ENCODE results near the gene L3HYPDH.
"Not testable (repeated sequence)": the region's sequence is repeated elsewhere in the genome, so short reads cannot be mapped to it uniquely, and the experiment has no call there.

The L3HYPDH gene

DNA sequence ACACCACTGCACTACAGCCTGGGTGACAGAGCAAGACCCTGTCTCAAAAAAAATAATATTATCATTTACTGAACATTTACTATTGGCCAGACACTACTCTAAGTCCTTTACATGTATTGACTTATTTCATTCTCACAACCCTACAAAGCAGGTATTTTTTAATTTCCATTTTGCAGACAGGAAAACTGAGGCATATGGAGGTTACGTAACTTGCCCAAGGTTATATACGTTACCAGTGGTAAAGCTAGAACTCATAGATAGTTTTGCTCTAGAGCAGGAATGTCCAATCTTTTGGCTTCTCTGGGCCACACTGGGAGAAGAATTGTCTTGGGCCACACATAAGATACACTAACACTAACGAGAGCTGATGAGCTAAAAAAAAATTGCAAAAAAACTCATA lies 5.7 kb downstream of the L3HYPDH start:
- no peak for DNase-seq (ENCODE audit: low spot score)

DNA sequence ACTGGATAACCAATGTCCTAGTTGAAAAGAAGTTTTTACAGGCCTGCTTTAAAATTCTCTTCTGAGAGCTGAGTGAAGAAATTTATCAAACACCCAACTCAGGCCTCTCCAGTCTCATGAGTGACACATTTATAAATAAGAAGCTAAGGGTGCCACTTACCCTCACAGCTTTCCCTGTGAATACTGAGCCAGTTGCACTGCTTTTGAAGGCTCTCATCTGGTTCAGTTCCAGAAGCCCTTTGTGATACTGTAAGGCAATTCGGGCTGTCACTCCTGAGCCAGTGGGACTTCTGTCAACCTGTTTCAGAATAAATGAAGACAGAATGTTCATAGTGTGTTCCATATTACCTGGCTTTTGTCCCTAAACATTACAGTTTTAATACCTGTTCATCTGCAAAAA lies 8.5 kb downstream of the L3HYPDH start:
- no peak for DNase-seq (ENCODE audit: low spot score)

DNA sequence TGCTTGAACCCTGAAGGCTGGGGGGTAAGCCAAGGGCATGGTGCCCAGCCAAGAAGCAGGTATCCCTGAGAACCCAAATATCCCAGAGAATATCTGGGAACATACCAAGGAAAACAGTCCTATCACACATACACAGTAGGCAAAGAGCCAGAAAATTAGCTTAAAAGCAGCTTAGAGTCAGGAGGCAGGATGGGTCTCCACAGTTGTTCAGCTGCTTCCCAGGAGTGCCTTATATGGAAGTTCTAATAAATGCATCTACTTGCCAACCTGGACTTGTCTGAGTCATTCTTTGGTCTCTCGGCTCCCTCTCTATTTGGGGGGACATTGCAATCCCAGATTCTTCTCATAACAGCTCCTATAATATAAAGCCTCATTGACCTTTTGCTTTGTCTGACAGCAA lies 10.0 kb downstream of the L3HYPDH start:
- no peak for DNase-seq (ENCODE audit: low spot score)

DNA sequence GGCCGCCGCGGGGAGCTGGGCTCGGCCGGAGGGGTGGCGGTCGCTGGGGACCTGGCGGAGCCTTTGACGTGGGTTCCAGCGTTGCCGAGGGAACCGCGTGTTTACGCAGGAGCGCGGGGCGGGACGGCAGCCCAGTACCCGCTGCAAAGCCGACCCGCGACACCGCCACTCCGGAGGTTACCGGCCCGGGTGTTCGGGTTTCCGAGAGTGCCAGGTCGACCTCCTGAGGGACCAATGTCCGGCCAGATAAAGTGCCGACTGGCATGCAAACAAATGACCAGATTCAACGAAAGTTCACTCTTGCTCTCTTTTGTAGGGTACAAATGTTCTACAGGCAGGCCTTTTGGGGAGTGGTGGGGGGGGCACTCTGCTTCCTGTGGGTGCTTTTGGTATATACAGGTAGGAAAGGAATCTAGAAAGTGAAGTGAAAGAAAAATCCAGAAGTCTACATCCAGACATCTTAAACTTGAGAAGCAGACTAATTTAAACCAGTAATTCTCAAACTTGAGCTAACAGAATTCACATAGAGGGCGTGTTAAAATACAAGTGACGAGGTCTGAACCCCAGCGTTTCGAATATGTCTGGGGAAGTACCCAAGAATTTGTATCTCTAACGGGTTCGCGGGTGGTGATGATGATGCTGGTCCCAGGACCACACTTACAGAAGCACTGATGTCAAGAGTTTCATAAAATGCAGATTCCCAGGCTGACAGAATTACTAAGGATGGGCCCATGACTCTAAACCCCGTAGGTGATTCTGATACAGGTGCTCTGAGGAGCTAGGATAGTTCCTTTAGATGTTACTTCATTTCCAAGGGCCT lies 18.7 kb downstream of the L3HYPDH start, which contains the start of gene GPR135:
Gene GPR135, minus strand, starts transcription at position 65 of the 820 bp plus-strand sequence. CDS start 154 bp downstream, outside the sequence.
- DNase-seq (ENCODE audit: low spot score) = peak; percentile 25

DNA sequence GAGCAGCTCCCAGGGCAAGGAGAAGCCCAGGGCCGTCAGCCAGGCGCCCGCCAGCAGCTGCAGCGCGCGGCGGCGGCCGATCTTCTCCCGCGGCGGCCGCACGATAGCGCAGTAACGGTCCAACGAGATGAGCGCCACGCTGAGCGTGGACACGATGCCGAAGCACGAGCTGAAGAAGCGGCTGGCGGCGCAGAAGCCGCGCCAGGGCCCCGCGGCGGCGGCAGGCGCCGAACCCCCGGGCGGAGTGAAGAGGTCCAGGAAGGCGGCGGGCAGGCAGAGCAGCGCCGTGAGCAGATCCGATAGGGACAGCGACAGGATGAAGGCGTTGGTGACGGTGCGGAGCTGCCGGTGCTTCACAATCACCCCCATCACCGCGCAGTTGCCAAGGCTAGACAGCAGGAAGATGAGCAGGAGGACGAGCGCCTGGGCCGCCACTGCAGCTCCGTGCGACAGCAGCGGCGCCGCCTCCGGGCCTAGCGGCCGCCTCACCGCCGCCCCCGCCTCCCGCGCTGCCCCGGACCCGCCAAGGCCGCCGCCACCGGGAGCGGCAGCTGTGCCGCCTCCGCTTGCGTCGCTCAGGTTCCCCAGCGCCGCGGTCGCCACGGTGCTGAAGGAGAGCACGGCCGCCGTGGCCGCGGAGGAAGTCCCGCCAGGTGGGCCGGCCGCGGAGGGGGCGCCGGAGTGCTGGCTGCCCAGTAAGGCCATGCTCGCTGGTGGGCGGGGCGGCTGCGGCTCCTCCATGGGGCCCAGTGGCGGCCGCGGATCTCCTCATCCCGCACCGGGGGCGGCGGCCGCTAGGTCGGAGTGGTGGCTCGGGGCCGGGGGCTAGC lies 19.5 kb downstream of the L3HYPDH start:
- peak; percentile 29 for DNase-seq (ENCODE audit: low spot score)

DNA sequence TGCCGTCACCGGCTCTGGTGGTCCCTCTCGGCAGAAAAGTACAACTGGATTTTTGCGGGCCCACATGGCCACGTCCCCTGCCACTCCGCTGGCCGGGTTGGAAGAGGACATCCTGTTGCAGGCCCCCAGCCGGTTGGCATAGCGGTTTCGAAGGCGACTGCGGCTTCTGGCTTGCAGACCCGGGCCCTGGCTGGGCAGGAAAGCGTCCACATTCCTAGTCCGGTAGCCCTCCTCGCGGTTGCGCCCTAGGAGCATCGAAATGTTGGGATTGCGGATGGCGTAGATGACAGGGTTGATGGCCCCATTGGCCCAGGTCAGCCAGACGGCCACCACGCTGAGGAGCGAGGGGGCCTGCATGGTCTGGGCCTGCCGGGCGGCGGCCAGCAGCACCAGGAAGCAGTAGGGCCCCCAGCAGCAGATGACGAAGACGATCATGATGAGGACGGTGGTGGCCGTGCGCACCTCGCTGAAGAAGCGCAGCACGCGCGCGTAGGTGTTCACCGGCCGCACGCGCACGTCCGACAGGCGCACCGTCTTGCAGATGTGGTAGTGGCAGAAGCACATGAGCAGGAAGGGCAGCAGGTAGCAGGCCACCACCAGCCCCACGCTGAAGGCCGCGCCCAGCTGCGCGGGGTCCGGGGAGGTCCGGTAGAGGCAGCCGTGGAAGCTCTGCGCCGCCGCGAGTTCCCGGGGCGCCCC lies 20.3 kb downstream of the L3HYPDH start:
- peak; percentile 36 for DNase-seq (ENCODE audit: low spot score)

DNA sequence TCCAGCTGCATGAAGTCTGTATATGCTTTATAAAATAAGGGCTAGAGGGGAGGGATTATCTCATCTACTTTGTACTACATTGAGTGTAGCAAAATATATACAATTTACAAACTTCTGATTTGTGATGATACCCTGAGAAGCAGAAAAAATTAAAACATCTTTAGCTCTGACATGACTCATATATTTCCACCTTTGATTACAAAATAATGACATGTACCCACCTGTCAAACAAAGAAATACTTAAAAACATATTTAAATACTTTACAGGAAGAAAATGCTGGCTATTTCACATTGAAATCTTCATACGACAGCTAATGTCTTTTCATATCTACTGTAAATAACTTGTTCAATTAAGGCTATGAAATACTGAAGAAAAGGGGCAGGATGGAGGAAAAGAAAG lies 22.3 kb downstream of the L3HYPDH start:
- DNase-seq (ENCODE audit: low spot score) = no peak

DNA sequence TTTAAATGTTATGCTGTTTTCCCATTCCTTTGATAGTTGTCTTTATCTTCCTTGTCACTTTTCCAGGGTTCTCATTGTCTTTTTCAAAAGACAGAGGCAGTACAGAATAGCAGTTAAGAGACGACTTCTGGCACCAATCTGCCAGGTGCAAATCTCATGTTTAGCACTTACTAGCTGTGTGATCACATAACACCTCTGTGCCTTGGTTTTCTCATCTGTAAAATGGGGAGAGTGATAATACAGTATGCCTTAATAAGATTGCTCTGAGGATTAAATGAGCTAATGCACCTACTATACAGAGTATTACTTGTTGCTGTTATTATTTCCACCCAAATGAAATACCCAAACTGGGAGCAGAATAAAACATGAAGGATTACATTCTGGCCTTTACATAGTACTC lies 23.8 kb downstream of the L3HYPDH start:
- no peak for DNase-seq (ENCODE audit: low spot score)

DNA sequence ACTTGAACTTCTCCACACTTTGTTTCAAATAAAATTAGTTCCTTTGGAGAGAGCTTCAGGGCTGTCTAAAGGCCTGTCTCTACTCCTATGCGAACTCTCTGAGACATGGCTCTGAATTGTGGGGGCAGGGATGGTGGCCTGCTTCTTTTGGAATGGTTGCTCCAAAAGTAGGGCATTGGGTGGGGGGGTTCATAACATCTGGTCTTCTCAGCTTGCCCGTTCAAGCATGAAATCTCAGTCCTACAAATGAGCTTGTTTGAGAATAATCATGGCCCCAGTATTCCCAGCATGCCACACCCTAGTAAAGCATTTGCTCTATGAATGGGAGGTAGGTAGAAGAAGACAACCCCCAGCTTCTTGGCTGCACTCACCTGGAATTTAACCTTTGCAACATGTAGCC lies 25.7 kb downstream of the L3HYPDH start:
- no peak for DNase-seq (ENCODE audit: low spot score)

DNA sequence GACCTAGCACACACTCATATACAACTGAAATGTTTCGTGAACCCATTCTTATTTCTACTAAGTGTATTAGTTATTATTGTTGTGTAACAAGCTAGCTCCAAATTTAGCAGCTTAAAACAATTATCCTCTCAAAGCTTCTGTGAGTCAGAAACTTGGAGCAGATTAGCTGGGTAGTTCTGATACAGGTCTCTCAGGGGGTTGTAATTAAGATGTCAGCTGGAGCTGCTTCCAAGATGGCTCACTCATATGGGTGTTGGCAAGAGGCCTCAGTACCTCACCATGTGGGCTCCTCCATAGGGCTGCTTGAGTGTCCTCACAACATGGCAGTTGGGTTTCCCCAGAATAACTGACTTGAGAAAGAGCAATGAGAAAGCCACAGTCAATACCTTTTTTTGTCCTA lies 28.8 kb downstream of the L3HYPDH start:
- DNase-seq (ENCODE audit: low spot score) = no peak

DNA sequence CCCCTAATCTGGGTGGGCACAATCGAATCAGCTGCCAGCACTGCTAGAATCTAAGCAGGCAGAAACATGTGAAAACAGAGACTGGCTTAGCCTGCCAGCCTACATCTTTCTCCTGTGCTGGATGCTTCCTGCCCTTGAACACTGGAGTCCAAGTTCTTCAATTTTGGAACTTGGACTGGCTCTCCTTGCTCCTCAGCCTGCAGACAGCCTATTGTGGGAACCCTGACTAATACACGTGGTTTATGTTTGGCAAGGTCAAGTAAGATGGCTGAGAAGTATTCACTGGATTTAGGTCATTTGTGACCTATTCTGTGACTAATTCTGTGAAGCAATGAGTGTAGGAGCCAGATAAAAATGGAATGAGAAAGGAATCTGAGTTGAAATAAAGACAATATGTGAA lies 30.1 kb downstream of the L3HYPDH start:
- DNase-seq (ENCODE audit: low spot score) = no peak

DNA sequence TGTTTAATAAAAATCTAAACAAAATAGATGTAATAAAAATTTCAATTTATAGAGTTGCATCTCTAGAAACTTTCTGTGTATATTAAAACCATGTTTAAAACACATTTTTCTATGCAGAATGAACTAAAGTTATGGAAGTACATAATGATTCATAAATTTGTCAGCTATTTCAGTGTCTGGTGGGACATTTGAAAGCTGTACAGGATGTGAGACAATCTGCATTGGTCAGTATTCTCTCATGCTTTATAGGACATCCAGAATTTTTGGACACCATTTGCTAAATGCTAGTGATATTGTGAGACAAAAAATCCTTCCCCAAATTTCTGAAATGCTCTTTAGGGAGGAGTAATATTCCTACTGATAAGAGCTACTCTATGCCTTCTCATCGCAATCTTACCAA lies 32.4 kb downstream of the L3HYPDH start:
- DNase-seq (ENCODE audit: low spot score) = no peak

DNA sequence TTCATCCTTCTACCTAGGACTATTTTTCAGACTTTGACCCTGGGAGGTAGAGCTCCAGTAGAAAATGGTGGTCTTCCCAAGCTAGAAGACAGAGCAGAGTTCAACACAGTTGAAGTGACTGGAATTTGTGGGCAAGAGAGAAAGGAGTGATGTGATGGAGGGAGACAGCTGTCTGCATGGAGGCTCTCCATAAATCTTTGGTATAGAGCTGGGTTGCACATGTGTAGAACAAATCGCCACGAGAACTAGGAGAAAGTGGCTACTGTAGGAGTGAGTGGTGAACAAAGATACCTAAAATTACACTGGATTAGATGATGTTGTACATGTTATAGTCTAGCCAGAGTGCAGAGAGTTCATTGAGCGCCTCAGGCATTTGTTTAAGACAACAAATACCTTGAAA lies 33.5 kb downstream of the L3HYPDH start:
- DNase-seq (ENCODE audit: low spot score) = no peak

DNA sequence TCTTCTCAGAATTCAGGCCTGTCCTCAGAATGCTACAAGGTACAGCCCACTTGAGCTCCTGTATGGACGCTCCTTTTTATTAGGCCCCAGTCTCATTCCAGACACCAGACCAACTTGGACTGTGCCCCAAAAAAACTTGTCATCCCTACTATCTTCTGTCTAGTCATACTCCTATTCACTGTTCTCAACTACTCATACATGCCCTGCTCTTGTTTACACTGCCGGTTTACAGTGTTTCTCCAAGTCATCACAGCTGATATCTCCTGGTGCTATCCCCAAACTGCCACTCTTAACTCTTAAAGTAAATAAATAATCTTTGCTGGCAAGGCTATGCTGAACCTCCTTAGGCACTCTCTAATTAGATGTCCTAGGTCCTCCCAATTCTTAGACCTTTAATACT lies 35.5 kb downstream of the L3HYPDH start:
- DNase-seq (ENCODE audit: low spot score) = not testable (repeated sequence)

DNA sequence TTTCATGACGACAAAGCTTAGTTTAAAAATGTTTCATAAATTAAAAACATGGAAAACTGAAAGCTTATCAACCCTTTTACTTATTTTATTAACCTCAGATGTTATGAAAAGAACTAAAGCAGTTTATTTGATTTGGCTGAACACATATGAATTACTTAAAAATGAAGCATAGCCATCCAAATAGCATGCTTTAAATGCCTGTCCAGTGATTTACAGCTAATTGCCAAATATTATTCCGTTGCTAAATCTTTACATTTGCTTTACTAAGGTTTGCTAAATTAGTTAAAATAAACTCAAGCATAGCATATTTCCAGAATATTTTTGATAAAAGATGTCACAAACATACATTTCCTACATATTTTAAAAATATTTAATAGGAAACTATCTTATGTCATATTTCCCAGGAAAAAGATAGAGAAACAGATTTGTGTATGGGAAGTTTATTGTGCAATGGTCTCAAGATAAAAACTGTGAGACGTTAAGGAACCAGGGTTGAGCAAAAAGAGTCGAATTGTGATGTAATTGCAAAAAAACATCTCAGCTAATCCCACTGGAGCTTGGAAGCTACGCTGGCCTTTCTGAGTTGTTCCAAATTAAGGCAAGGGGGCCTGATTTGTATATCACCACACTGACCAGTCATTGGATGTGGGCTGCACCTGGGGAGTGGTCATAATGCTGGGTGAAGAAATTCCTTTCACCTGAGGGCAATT lies 44.8 kb downstream of the L3HYPDH start:
- no peak for DNase-seq (ENCODE audit: low spot score)

DNA sequence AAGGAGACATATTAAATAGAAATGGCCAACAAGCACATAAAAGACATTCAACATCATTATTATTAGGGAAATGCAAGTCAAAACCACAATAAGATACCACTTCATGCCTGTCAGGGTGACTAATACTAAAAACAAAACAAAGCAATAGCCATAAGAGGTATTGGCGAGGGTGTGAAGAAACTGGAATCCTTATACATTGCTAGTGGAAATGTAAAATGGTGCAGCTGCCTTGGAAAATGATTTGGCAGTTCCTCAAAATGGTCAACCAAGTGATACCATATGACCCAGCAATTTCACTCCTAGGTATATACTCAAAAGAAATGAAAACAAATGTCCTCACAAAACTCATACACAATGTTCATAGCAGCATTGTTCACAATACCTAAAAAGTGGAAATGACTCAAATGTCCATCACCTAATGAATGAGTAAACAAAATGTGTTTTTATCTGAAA lies 46.0 kb downstream of the L3HYPDH start:
- DNase-seq (ENCODE audit: low spot score) = no peak

DNA sequence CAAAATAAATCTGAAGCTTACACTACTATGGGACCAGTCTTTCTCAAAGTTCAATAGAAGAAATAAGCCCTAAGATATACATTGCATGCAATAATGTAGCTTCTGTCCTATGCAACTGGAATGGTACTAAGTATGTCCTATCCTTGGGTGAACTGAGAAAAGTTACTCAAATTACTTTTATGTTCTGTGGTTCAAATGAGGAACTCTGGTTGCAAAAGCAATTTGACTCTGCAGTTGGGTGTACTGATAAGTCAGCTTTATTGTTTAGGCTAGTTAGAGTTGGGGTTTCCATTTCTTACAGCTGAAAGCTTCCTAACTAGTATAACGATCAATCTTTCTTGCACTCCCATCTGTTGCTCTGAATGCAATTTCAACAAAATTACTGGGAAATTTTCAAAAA lies 48.2 kb downstream of the L3HYPDH start:
- DNase-seq (ENCODE audit: low spot score) = no peak

DNA sequence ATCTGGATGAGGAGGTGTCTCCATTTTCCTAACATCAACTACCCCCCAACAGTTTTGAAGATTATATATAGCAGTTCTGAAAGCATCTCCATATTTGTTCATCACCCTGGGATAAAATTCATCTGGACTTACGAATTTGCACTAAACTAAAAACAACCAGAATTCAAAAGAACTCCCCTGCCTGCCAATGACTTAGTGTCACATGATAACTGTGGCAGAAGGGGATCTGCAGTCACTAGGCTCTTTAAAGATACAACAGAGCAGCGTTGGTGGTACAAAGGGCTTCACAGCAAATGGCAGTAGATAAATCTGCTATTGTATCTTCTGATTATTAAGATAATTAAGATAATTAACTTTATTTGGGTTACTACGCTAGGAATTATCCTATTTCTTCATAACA lies 49.1 kb downstream of the L3HYPDH start:
- DNase-seq (ENCODE audit: low spot score) = no peak

DNA sequence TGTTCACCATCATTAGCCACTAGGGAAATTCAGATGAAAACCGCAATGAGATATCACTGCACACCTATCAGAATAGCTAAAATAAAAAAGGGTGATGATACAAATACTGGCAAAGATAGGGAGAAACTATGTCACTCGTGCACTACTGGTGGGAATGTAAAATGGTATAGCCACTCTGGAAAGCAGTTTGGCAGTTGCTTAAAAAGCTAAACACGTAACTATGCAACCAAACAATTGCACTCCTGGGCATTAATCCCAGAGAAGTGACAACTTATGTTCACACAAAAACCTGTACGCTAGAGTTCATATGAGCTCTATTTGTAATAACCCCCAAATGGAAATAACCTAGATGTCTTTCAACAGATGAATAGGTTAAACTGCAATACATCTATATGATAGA lies 54.4 kb downstream of the L3HYPDH start:
- no peak for DNase-seq (ENCODE audit: low spot score)

DNA sequence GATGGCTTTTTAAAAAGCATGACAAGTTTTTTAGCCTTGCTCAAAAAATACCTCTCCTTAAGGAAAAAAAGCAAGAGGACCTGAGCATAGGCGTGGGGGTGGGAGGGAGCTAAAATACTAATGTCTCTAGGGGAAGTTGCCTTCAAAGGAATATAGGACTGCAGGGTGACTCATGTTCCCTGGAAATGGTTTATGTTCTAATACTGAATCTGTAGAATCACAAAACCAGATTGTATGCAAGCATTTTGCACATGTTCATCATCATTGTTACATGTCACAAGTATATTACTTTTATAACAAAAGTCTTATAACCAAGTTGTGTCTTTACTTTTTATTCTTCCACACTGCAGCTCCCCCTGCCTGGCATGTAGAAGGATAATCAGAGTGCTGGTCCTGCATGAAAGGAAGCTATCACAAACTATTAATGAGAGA lies 55.6 kb downstream of the L3HYPDH start:
- DNase-seq (ENCODE audit: low spot score) = no peak

DNA sequence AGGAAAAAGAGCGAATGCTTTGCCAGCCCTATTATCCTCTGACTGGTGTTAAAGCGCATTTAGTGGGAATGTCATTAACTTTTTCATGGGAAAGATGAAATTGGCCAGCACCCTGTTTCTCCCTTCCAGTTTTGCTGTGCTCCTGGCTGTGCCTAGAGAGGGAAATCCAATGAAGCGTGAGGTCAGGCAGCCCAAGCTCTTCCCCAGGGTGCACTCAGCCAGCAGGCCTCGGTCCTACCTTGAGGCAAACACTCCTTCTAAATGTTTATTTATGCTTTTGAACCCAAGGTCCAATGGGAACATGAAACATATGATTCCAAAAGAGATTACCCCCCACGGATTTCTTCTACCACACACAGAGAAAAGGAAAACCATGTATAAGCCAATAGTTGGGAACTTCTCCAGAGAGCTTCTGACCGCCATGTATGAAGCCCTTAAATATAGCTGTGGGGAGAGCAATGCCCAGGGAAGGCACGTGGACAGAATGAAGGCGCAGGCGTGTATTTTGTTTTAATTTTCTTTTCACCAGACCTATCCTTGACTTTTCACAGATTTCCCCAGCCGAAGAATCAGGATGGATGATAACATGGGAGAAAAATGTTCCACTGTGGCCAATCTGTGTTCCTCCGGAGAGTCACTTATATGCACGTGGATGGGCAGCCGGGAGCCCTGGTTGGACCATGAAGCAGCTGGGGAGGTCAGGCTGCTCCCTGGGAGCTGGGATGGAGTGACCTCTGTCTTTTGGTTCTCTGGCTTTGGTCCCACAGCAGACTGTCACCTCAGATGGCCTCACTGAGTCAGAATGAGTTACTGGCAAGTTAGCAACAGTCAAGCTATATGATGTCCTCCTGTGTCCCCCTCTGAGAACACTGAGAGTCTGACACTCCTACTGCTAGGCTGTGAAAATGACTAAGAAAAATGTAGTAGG lies 56.3 kb downstream of the L3HYPDH start:
- no peak for DNase-seq (ENCODE audit: low spot score)
